ENCODE measurements around the gene NF2. TPM values are rescaled to one million over a fixed set of nuclear protein-coding genes. Genes with fewer than 3 reads are reported as not detected.

NF2 gene
- total RNA-seq, 1 experiment from 2014 or later, result 50.9 TPM

GRCh38 chr22:29629903-29630516 lies 26.6 kb downstream of the NF2 start:
- Mint-ChIP-seq H3K9me3 (no peaks in the 10 kb centered on the region), H3K4me1 (peaks cover 18 to 21% of the 10 kb centered on the region in 2 experiments), H3K27ac (no peak overlapping the region), H3K4me3 (no peak overlapping the region), H3K27me3 (ENCODE audit: low read depth) (no peaks in the 10 kb centered on the region), H3K36me3 (ENCODE audit: insufficient read depth in 1 of 3, low read depth in 3 of 3) (no peaks in the 10 kb centered on the region)
- Histone ChIP-seq H3T11ph (ENCODE audit: low read length) (no peak overlapping the region), H2BK20ac (ENCODE audit: low read depth, low read length, poor library complexity, severe bottlenecking) (no peak overlapping the region), H3K9ac (ENCODE audit: extremely low read depth, insufficient read length, low read length) (no peak overlapping the region), H3K27me3 (ENCODE audit: insufficient read depth, low read length) (no peaks in the 10 kb centered on the region), H3K9me3 (ENCODE audit: control insufficient read depth, low read depth, low read length) (no peaks in the 10 kb centered on the region), H3K23me2 (ENCODE audit: insufficient read length, low read depth, low read length, poor library complexity, severe bottlenecking) (no peaks in the 10 kb centered on the region), H3K14ac (ENCODE audit: insufficient read depth, low read length) (no peak overlapping the region), H4K5ac (ENCODE audit: insufficient read length, low read depth, low read length) (no peak overlapping the region), H3K4me1 (ENCODE audit: insufficient read depth, low read length) (no peaks in the 10 kb centered on the region; the same call in 1 of the 2 replicates), H4K20me1 (ENCODE audit: control insufficient read depth, insufficient read depth, insufficient read length) (no peaks in the 10 kb centered on the region), H3K79me1 (ENCODE audit: insufficient read depth, low read depth, low read length, poor library complexity, severe bottlenecking) (no peaks in the 10 kb centered on the region), H3K18ac (ENCODE audit: insufficient read length, low read depth, low read length) (no peak overlapping the region), H2AFZ (ENCODE audit: low read length) (no peak overlapping the region), H2BK5ac (ENCODE audit: insufficient read length, low read length) (no peak overlapping the region), H3K4me2 (ENCODE audit: insufficient read depth, insufficient read length, low read length) (no peak overlapping the region), H4K8ac (replicated peaks; ENCODE audit: insufficient read length, low read depth, low read length) (no peak overlapping the region), H2BK12ac (ENCODE audit: insufficient read length, low read depth, low read length) (no peak overlapping the region), H3K23ac (ENCODE audit: insufficient read length, low read depth, low read length) (no peak overlapping the region), H2AK5ac (ENCODE audit: insufficient read length, low read length) (no peak overlapping the region), H3K4ac (ENCODE audit: low read depth, low read length) (no peak overlapping the region), H2BK120ac (ENCODE audit: low read depth, low read length, poor library complexity, severe bottlenecking) (no peak overlapping the region), H4K91ac (ENCODE audit: insufficient read length, low read depth, low read length) (no peak overlapping the region), H2BK15ac (ENCODE audit: low read depth, low read length) (no peak overlapping the region), H3K56ac (ENCODE audit: insufficient read length, low read depth, low read length) (no peak overlapping the region), H3K27ac (ENCODE audit: insufficient read length, low read depth, low read length) (no peak overlapping the region), H3K79me2 (ENCODE audit: insufficient read depth, low read length) (peaks cover 3% of the 10 kb centered on the region; the same call in 1 of the 2 replicates)
- TF ChIP-seq CTCF (conservative IDR thresholded peaks at IDR 0.05), result no peak
- no CpG with 5 or more reads among the region's 2 CpGs for WGBS (ENCODE audit: extremely low coverage, insufficient read length, low lambda C conversion rate)
- DNase-seq, result no peak

All from H9 (cell line).